Embryonic facial prominence (tissue), 1 donor: ENCODE results near the gene CEP57L1.
"Not testable (repeated sequence)": the region's sequence is repeated elsewhere in the genome, so short reads cannot be mapped to it uniquely, and the experiment has no call there.

Experiments
- DNase-seq: peaks from one replicate; pipeline ENCODE4 v3.0.0-alpha.2; 2016; ENCODE audit errors: extremely low spot score

The CEP57L1 gene

DNA sequence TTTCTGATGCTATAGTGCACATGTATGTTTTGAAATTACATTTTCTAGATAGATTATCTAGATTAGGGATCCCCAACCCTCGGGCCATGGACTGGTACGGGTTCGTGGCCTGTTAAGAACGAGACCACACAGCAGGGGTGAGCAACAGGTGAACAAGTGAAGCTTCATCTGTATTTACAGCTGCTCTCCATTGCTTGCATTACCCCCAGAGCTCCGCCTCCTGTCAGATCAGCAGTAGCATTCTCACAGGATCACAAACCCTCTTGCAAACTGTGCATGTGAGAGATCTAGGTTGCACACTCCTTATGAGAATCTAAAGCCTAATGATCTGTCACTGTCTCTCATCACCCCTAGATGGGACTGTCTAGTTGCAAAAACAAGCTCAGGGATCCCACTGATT is 10.4 kb downstream of the CEP57L1 start:
- no peak for DNase-seq

DNA sequence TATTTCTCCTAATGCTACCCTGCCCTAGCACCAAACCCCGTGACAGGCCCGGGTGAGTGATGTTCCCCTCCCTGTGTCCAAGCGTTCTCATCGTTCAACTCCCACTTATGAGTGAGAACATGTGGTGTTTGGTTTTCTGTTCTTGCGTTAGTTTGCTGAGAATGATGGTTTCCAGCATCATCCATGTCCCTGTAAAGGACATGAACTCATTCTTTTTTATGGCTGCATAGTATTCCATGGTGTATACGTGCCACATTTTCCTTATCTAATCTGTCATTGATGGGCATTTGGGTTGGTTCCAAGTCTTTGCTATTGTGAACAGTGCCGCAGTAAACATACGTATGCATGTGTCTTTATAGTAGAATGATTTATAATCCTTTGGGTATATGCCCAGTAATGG is 14.4 kb downstream of the CEP57L1 start:
- not testable (repeated sequence) for DNase-seq

DNA sequence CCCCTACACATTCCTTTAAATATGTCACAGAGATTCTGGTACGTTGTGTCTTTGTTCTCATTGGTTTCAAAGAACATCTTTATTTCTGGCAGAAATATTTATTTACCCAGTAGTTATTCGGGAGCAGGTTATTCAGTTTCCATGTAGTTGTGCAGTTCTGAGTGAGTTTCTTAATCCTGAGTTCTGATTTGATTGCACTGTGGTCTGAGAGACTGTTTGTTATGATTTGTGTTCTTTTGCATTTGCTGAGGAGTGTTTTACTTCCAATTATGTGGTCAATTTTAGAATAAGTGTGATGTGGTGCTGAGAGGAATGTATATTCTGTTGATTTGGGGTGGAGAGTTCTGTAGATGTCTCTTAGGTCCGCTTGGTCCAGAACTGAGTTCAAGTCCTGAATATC is 17.4 kb downstream of the CEP57L1 start:
- not testable (repeated sequence) for DNase-seq

DNA sequence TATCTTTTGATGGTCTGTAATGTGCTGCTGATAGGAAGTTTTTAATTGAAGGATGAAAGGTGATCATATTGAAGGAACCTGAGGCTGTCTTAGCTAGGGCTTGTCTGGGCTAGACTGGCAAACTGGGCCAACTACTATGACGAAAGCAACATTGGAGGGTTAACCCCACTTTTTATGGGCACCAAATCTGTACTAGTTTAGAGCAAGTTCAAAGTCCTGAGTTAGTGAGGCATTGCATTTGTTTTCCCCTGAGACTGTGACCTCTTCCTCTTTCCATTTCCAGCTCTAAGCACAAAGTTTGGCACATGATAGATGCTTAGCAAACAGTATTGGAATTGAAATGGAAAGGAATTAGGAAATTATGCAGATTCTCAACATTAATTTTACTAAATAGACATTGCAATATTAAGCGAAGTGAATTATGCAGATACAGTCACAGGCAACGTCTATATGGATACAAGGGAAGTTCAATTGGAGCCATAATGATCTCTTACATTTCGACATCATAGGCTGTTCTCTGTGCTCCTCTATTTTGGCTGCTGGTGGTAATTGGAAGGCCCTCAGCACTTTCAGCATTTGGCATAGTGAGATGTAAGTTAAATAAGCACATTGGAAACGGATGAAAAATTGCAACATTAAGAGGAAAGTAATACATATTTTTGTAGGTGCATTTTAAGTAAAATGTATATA is 22.2 kb downstream of the CEP57L1 start:
- no peak for DNase-seq

DNA sequence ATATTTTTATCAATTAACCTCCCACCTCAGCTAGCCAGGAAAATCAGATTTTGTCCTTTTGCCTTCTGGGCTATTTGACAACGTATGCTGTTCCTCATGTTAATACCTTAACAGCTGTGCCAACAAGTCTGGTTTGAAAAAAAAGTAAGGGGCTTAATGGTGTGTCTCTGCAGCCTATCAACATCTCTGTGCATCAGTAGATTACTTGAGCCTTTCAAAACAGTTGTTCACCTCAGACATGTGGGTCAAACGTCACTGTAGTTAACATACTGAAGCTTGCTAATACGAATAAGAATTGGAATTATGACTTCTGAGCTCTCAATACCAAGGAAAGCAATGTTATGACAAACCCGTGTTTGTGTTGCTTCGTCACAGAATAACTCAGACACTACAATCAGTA is 23.0 kb downstream of the CEP57L1 start:
- DNase-seq: no peak

DNA sequence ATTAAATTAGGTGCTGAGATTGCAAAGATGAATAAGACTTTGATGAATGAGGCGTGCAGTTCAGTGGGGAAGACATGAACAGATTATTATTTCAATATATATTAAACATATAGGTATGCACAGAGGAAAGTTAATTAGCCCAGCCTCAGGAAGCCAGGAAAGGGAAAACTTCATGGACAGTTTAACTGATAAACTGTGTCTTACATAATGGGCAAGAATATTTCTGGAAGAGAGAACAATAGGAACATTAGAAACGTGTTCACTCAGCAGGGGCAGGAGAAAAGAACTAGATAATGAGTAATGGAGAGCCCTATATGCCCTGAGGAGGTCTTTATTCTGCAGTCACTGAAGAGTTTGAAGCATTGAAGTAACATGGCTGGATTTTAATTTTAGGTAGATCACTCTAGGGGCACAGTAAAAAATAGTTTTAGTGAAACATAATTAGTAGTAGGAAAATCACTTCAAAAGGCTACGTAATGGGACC is 23.6 kb downstream of the CEP57L1 start:
- DNase-seq: no peak

DNA sequence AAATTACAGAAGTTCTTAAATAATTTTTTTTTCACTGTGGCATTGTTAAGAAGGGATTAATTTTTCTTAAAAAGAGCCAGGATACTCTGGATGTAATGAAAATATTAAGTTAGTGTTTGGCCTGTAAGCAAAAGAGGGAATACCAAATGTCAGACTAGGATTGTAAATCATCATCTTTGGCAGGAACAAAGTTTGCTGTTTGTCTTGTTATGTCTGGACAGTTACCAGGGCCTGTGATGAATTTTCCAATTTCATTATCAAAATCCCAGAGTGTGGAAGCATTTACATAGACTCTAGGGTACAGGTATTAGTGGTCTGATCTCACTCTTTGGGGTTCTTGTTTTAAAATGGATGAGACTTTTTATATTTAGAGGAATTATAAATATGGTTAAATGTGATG is 26.1 kb downstream of the CEP57L1 start:
- DNase-seq: no peak

DNA sequence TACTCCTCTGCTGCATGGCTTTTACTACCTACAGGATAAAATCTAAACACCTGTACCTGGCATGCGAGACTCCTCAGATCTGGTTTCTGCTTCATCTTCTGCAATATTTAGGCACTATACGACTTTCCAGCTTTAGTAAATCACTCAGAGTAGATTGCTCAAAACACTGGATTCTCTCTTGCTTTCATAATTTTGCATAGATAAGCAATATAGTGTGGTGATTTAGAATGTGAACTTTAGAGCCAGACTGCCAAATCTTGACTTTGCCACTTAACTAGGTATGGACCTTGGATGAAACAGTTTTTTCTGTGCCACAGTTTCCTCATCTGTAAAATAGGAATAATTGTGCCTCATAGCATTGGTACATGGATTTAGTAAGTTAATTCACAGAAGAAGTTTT is 28.9 kb downstream of the CEP57L1 start:
- DNase-seq: no peak

DNA sequence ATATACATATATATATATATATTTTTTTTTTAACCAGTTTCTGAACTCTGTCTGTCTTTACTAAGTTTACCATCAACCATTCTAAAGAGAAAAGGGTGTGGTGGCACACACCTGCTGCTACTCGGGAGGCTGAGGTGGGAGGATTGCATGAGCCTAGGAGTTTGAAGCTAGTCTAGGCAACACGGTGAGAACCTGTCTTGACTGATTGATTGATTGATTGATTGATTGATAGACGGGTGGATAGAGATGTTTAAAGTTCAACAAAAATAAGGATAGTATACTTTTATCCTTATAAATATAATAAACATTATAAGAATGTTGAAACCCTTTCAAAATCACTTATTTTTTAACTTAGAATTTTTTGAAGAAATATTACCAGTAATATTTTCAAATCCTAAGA is 30.2 kb downstream of the CEP57L1 start:
- no peak for DNase-seq

DNA sequence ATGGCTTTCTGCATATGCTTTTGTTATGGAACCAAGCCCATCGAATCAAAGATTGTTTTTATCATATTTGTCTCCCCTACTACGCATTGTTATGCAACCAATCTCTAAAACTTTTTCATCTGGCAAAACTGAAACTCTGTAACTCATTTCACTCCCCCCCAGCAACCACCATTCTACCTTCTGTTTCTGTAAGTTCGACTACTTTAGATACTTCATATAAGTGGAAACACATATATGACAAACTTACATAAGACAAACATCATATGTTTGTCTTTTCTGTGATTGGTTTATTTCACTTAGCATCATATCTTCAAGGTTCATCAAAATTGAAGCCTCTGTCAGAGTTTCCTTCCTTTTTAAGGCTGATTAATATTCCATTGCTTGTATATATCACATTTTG is 34.8 kb downstream of the CEP57L1 start:
- DNase-seq: no peak

DNA sequence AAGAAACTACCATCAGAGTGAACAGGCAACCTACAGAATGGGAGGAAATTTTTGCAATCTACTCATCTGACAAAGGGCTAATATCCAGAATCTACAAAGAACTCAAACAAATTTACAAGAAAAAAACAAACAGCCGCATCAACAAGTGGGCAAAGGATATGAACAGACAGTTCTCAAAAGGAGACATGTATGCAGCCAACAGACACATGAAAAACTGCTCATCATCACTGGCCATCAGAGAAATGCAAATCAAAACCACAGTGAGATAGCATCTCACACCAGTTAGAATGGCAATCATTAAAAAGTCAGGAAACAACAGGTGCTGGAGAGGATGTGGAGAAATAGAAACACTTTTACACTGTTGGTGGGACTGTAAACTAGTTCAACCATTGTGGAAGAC is 40.3 kb downstream of the CEP57L1 start:
- DNase-seq: not testable (repeated sequence)

DNA sequence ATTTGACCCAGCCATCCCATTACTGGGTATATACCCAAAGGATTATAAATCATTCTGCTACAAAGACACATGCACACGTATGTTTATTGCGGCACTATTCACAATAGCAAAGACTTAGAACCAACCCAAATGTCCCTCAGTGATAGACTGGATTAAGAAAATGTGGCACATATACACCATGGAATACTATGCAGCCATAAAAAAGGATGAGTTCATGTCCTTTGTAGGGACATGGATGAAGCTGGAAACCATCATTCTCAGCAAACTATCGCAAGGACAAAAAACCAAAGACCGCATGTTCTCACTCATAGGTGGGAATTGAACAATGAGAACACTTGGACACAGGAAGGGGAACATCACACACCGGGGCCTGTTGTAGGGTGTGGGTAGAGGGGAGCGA is 40.7 kb downstream of the CEP57L1 start:
- DNase-seq: not testable (repeated sequence)

DNA sequence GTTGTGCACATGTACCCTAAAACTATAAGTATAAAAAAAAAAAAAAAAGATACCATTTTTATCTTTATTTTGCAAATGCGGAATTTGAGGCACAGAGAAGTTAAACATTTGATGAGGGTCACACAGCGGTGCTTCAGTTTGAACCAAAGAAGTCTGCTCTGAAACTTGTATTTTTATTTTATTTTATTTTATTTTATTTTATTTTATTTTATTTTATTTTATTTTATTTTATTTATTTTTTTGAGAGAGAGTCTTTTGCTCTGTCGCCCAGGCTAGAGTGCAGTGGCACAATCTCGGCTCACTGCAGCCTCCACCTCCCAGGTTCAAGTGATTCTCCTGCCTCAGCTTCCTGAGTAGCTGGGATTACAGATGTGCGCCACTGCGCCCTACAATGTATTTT is 41.2 kb downstream of the CEP57L1 start:
- DNase-seq: not testable (repeated sequence)

DNA sequence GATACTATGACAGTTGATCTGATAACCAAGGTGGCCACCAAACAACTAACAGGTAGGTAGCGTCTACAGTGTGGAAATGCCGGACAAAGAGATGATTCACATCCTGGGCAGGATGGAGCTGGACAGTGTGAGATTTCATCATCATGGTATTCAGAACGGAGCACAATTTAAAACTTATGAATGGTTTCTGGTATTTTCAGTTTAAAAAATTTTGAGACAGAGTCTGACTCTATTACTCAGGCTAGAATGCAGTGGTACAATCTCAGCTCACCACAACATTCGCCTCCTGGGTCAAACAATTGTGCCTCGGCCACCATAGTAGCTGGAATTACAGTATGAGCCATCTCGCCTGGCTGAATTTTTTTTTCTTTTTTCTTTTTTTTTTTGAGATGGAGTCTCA is 43.8 kb downstream of the CEP57L1 start:
- no peak for DNase-seq

DNA sequence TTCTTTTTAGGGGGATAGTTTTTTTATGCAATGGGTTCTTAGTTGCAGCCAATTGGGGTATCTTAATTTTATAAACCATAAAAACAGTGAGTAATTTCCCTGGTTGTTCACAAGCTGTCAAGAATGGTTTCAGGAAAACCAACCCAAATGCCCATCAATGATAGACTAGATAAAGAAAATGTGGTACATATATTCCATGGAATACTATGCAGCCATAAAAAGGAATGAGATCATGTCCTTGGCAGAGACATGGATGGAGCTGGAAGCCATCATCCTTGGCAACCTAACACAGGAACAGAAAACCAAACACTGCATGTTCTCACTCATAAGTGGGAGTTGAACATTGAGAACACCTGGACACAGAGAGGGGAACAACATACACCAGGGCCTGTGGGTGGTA is 46.8 kb downstream of the CEP57L1 start:
- DNase-seq: not testable (repeated sequence)

DNA sequence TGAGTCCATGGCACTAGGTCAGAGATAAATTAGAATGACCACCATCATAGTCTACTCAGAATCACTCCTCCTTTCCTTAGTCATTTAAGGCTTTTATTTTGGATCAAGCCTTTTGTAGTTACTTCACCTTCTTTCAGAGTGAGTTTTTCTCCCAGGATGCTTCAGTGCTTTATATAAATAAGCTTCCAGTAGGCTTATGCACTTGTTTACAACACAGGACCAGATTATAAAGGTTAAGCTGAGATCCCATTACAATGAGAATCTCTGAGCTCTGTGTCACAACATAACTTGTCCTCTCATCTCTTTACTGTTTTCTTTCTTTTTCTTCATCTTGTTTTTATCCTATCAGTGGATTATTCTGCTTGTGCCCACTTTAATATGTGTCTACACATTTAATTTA is 47.9 kb downstream of the CEP57L1 start:
- no peak for DNase-seq

DNA sequence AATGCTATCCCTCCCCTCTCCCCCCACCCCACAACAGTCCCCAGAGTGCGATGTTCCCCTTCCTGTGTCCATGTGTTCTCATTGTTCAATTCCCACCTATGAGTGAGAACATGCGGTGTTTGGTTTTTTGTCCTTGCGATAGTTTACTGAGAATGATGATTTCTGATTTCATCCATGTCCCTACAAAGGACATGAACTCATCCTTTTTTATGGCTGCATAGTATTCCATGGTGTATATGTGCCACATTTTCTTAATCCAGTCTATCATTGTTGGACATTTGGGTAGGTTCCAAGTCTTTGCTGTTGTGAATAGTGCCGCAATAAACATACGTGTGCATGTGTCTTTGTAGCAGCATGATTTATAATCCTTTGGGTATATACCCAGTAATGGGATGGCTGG is 52.9 kb downstream of the CEP57L1 start:
- DNase-seq: not testable (repeated sequence)

DNA sequence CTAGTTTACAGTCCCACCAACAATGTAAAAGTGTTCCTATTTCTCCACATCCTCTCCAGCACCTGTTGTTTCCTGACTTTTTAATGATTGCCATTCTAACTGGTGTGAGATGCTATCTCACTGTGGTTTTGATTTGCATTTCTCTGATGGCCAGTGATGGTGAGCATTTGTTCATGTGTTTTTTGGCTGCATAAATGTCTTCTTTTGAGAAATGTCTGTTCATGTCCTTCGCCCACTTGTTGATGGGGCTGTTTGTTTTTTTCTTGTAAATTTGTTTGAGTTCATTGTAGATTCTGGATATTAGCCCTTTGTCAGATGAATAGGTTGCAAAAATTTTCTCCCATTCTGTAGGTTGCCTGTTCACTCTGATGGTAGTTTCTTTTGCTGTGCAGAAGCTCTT is 53.4 kb downstream of the CEP57L1 start:
- DNase-seq: not testable (repeated sequence)

DNA sequence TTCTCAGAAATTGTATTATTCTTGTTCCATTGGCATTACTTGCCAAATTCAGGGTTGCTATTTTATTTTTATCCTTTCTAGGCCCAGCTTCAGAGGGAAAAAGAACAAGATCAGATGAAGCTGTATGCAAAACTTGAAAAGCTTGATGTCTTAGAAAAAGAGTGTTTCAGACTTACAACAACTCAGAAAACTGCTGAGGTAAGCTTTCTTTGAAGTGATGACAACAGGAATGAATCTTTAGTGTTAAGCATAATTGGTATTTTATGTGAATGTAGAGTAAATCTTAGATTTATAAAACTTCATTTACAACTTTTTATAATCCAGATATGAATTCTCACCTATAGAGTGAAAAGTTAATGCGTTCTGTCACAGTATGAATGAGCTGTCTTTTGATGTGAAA is 58.4 kb downstream of the CEP57L1 start:
- no peak for DNase-seq

DNA sequence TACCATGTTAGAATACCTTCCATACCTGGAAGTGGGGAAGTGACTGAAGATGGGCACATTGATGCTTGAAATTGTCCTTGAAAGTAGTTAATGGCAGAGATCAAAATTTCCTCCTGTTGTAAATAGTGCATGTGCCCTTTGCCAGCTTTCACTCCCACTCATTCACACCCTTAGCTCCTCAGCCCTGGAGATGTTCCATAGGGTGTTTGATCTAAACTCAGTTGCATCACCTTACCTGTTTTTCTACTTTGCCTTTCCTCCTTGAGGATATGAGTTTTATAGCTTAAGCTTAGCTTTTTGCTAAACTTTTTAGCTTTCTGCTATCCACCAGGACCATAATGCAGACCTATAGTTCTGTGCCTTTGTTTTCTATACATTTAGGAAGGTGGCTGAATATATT is 69.0 kb downstream of the CEP57L1 start:
- no peak for DNase-seq

DNA sequence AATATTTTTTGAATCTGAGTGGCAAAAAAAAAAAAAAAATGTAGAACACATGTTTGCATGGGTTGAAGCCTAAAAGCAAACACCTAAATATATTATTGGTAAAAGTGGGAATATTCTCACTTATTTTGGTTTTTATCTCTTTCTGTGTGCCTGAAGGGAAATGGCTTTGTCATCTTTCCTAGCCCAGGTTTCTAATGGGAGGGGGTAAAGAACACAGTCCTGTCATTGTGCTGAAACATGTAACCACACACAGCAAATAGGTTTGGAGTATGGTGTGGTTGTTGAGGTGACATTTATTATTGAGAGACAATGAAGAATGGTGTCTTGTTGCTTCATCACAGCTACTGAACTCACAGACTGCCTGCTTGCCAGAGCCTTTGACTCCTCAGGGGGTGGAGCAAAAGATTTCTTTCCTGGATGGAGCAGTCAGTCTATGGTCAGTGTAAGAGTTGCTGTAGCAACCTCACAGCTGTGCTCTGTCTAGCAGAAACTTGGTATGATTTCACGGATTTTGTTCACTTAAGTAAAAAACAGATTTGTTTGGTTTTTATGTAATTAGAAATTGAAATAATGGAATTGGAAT is 70.2 kb downstream of the CEP57L1 start:
- DNase-seq: no peak

DNA sequence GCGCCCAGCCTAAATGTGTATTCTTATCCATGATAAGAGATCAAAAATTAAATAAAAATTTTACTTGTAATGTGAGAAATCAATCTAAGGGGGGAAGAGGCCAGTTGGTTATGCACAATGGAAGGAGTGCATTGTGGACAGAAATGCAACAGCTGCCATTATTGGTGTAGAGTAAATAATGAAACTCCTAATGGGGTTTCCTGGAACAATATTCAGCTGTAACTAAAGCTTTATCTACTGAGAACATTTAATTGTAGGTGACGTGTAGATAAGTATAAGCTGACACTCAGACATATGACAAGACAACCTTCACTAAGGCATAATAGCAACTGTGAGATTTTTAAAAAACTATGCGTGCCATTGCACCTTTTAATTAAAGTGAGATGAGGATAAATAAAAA is 71.4 kb downstream of the CEP57L1 start:
- DNase-seq: no peak

DNA sequence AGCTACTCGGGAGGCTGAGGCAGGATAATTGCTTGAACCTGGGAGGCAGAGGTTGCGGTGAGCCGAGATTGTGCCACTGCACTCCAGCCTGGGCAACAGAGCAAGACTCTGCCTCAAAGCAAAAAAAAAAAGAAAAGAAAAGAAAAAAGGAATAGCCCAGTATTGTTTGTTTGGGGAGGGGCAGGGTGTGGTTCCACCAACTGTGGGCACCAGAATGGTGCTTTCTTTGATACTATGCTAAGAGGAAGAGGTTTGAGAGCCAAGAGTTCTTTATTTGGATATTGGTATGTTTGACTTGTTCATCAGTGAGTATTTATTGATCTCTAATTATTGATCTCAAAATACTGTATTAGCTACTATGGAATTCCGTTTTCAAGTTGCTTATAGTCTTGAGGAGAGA is 72.3 kb downstream of the CEP57L1 start:
- DNase-seq: no peak

DNA sequence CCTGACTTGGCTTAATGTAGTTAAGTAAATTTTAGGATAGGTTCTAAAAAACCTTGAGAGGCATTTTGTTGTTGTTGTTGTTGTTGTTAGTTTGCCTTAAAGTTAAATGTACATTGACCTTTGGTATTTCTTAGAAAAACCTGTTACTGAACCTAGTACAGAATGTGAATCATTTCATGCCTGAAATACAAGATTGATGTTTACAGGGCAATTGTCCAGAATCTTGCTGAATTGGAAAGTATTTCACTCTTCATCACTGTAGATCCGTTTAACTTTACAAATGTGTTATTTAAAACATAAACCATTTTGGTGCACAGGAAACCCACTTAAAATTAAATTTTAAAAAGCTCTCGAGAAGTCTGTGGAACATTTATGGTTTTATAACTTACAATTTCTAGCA is 75.0 kb downstream of the CEP57L1 start:
- DNase-seq: no peak
